GM12865 (cell line): ENCODE results near the gene SMPD3.

Experiments
- DNase-seq: peaks from one replicate; pipeline ENCODE4 v3.0.0; 2010; ENCODE audit warnings: low read depth
- H3K4me3 ChIP-seq: 2 replicates; pipeline ENCODE4 v1.5.1; 2011; ENCODE audit warnings: mild to moderate bottlenecking, low read depth, low read length, control low read depth
- TF ChIP-seq, protein P1 (sequence below): IDR thresholded peaks from 2 replicates; pipeline ENCODE4 v1.5.1; 2011; ENCODE audit warnings: low read length, control low read depth, low read depth, inconsistent platforms; ENCODE audit not compliant: insufficient read depth; ENCODE audit errors: missing control alignments

SMPD3 gene

DNA sequence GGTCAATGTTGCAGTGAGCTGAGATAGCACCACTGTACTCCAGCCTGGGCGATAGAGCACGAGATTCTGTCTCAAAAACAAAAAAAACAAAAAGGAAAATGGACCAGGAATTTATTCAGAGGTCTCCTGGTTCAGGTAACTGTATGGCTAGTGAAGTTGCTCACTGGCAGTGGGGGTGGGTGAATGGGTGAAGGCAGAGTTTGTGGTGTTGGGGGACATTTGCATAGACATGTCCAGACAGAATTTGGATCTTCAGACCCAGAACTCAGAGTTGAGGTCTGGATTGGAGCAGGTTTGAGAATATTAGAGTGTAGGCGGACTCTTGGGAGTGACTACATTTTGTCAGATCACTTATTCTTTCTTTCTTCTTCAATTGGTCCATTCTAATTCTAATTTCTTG is 55.0 kb downstream of the SMPD3 start:
- DNase-seq, result peak; percentile 47
- H3K4me3 ChIP-seq, result no peak overlapping the region
- TF ChIP-seq, protein P1, sequence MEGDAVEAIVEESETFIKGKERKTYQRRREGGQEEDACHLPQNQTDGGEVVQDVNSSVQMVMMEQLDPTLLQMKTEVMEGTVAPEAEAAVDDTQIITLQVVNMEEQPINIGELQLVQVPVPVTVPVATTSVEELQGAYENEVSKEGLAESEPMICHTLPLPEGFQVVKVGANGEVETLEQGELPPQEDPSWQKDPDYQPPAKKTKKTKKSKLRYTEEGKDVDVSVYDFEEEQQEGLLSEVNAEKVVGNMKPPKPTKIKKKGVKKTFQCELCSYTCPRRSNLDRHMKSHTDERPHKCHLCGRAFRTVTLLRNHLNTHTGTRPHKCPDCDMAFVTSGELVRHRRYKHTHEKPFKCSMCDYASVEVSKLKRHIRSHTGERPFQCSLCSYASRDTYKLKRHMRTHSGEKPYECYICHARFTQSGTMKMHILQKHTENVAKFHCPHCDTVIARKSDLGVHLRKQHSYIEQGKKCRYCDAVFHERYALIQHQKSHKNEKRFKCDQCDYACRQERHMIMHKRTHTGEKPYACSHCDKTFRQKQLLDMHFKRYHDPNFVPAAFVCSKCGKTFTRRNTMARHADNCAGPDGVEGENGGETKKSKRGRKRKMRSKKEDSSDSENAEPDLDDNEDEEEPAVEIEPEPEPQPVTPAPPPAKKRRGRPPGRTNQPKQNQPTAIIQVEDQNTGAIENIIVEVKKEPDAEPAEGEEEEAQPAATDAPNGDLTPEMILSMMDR, result no peak

DNA sequence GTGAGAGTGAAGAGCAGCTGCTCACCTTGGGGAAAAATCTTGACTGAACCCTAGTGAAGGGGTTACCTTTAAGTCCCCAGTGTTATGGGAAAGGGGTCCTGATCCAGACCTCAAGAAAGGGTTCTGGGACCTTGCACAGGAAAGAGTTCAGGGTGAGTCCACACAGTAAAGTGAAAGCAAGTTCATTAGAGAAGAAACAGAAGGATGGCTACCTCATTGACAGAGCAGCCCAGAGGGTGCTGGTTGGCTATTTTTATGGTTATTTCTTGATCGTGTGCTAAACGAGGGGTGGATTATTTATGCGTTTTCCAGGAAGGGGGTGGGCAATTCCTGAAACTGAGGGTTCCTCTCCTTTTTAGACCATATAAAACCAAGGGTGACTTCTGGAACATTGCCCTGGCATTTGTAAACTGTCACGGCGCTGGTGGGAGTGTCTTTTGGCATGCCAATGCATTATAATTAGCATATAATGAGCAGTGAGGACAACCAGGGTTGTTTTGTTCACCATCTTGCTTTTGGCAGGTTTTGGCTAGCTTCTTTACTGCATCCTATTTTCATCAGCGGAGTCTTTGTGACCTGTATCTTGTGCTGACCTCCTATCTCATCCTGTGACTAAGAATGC is 58.4 kb downstream of the SMPD3 start:
- TF ChIP-seq, protein P1, result no peak
- no peak overlapping the region for H3K4me3 ChIP-seq
- no peak for DNase-seq

DNA sequence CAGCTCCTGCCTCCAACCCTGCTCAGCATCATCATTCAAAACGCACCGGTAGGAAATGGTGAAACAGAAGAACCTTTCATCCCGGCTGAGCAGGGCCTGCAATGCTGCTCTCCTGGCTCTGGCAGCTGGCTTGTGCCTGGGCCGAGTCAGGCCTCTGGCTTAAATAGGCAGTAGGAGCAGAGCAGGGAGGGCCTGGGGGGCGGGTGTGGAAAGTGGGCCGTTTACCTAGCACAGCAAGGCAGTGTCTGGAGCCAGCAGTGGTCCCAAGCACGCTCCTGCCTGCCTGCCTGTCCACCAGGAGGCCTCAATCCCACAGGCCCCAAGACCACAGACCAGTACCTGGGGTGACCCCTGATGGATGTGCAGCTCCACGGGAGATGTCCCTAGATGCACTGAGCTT is 59.3 kb downstream of the SMPD3 start:
- no peak overlapping the region for H3K4me3 ChIP-seq
- DNase-seq, result no peak
- TF ChIP-seq, protein P1, result no peak

DNA sequence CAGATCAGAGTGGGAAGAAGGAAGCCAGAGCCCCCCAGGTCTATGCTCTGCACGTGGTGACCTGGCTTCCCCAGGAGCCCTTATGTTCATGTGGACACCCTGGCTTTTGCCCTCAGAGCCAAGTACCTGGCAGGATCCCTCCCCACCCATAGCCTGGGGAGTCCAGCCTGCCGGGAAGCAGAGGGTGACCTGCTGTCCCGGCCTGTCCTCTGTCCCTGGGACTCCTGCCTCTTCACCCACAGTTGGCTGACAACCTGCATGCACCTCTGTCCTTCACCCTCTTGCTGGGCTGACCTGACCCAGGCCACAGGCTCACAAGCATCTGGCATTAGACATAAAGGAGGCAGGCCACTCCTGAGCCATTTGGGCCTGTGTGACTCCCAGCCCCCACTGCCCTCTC is 60.2 kb downstream of the SMPD3 start:
- no peak for DNase-seq
- H3K4me3 ChIP-seq, result no peak overlapping the region
- TF ChIP-seq, protein P1, result no peak

DNA sequence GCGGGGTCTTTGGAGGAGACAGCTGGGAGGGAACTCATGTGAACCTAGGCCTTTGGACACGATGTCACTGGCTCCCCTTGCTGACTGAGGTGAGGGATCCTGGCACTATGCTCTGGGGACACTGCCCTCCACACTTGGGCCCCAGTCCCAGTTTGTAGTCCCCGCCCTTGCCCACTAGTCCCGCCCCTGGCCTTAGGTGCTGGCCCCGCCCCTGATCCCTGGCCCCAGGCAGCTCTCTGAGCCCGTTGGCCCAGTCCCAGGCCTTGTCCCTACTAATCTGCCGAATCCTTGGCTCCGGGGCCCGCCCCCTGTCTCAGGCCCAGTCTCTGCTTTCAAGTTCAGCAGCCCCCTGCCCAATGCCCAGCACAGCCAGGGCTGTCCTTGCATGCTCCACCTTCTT is 61.0 kb downstream of the SMPD3 start:
- H3K4me3 ChIP-seq, result no peak overlapping the region
- DNase-seq, result no peak
- TF ChIP-seq, protein P1, result no peak

DNA sequence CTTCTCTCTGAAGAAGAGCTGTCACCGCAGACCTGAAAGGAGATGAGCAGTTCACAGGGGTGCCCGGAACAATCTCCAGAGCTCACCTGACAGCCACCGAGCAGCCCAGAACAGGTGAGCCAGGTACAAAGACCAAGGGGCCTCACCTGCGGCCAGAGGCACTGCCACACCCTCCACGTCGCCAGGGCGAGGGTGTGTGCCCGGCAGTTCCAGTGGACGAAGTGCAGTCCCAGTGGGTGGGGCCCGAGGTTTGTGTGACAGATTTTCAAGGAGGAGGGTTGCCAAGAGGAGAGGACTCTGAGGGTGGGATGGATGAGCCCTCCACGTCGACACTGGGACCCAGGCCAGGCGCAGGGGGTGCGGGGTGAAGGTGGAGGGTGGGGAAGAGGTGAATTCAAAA is 61.7 kb downstream of the SMPD3 start:
- H3K4me3 ChIP-seq, result no peak overlapping the region
- no peak for DNase-seq
- TF ChIP-seq, protein P1, result no peak

DNA sequence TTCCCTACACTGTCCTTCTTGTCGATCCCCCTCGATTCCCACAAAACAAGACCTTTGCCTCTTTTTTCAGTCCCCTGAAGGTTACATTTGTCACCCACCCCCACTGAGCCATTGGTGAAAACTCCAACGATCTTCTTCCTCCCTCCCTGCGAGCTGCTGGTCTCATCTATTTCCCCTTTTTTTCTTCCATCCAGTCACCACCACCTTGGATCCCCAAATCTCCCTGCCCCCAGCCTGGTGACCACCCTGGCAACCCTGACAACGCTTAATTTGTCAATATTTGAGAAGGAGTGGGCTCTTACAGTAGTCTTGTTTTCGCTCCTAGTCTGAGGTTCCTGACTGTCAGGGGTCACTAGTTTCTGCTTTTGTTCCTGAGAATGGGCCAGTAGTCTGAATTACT is 62.9 kb downstream of the SMPD3 start:
- TF ChIP-seq, protein P1, result no peak
- H3K4me3 ChIP-seq, result no peak overlapping the region
- DNase-seq, result no peak
